Neural progenitor cell (in vitro differentiated cells): ENCODE results near the gene GRID1.

ENCODE experiments used
- CTCF ChIP-seq: fragments of 200-600 bp; sonication (generic); IDR thresholded peaks from 2 replicates; pipeline ENCODE4 v1.5.1; 2017; ENCODE audit warnings: antibody characterized with exemption, mild to moderate bottlenecking
- EZH2 ChIP-seq: fragments of 200-600 bp; sonication (generic); IDR thresholded peaks from 2 replicates; pipeline ENCODE4 v1.6.1; 2017; ENCODE audit warnings: antibody characterized with exemption, mild to moderate bottlenecking, moderate library complexity

- TF ChIP-seq CTCF (no peak), EZH2 (no peak)
These were observed 106.0 kb downstream of the GRID1 start for GRCh38 chr10:86260564-86260963.
